Endothelial cell of umbilical vein (primary cell): ENCODE data around the gene PTRHD1. TPM values are rescaled to one million over a fixed set of nuclear protein-coding genes. Genes with fewer than 3 reads are reported as not detected.

ENCODE experiments used
- BruUV-seq: library from RNA; stranded (reverse); fragments of 400-500 nt; replicated peaks from 2 replicates; lab custom pipeline; 2021; lab: Mats Ljungman, UMichigan
- CTCF ChIA-PET: fragments of 300-600, 350-600 bp; sonication (Branson Sonifier 250); formaldehyde crosslinking; loops from one replicate; lab custom pipeline; 2021; ENCODE audit warnings: antibody characterized with exemption, inconsistent platforms; lab: Charles Lee
- POLR2A ChIA-PET: fragments of 300-600, 350-600 bp; sonication (Branson Sonifier 250); formaldehyde crosslinking; loops from one replicate; lab custom pipeline; 2021; ENCODE audit warnings: antibody characterized with exemption, inconsistent platforms; lab: Charles Lee
- DNase-seq: peaks from one replicate; pipeline ENCODE4 v3.0.0-alpha.2; 2011; ENCODE audit warnings: low read depth, low spot score
- FAIRE-seq: peaks from 2 replicates; lab custom pipeline; 2011; peaks lifted over from hg19 to GRCh38; lab: Jason Lieb, UNC
- H2AFZ ChIP-seq: 2 replicates; pipeline ENCODE4 v1.6.0; 2012; ENCODE audit warnings: low read depth, low read length, control low read depth, inconsistent platforms
- H3K27ac ChIP-seq: 2 replicates; pipeline ENCODE4 v1.5.1; 2011; ENCODE audit warnings: low read depth, mild to moderate bottlenecking, control low read depth, low read length, moderate library complexity; ENCODE audit not compliant: insufficient read depth
- H3K27me3 ChIP-seq, 2 experiments: 2 replicates each; pipeline versions ENCODE4 v1.6.0 to v1.6.1; 2011; ENCODE audit warnings: low read length in 2 of 2, mixed read lengths in 1 of 2; ENCODE audit not compliant: control insufficient read depth in 2 of 2, insufficient read depth in 2 of 2
- H3K36me3 ChIP-seq, 2 experiments: 2 replicates in 1 of 2; 3 replicates in 1 of 2; pipeline ENCODE4 v1.5.1; 2011; ENCODE audit warnings: low read length in 2 of 2, mild to moderate bottlenecking in 1 of 2, moderate library complexity in 1 of 2; ENCODE audit not compliant: control insufficient read depth in 2 of 2, insufficient read depth in 2 of 2; ENCODE audit errors: extremely low read depth in 1 of 2
- H3K4me1 ChIP-seq: 3 replicates; pipeline ENCODE4 v1.5.1; 2011; ENCODE audit warnings: mild to moderate bottlenecking, low read length; ENCODE audit not compliant: control insufficient read depth, insufficient read depth; ENCODE audit errors: extremely low read depth
- H3K4me2 ChIP-seq: 2 replicates; pipeline ENCODE4 v1.6.1; 2011; ENCODE audit warnings: low read length, control low read depth, mixed read lengths; ENCODE audit not compliant: insufficient read depth
- H3K4me3 ChIP-seq, 3 experiments: fragments of 200-600 bp in 1 of 3; sonication (generic), shearing (Covaris generic) in 1 of 3; replicated peaks in 1 of 3; 2 replicates each; pipeline ENCODE4 v1.5.1; 2011 to 2016; ENCODE audit warnings: control low read depth in 3 of 3, low read length in 3 of 3, mild to moderate bottlenecking in 2 of 3, inconsistent platforms in 1 of 3, low read depth in 1 of 3, moderate library complexity in 1 of 3; ENCODE audit not compliant: insufficient read depth in 1 of 3
- H3K79me2 ChIP-seq: 2 replicates; pipeline ENCODE4 v1.6.0; 2012; ENCODE audit warnings: low read length, inconsistent platforms; ENCODE audit not compliant: control insufficient read depth, insufficient read depth
- H3K9ac ChIP-seq: replicated peaks from 2 replicates; pipeline ENCODE3; 2011; ENCODE audit warnings: low read length, control low read depth; ENCODE audit not compliant: insufficient read depth; ENCODE audit errors: extremely low read depth
- H3K9me1 ChIP-seq: replicated peaks from 3 replicates; pipeline ENCODE4 v1.6.0; 2011; ENCODE audit warnings: mild to moderate bottlenecking, low read length; ENCODE audit not compliant: control insufficient read depth, insufficient read depth; ENCODE audit errors: extremely low read depth
- H3K9me3 ChIP-seq: replicated peaks from 2 replicates; pipeline ENCODE4 v1.5.1; 2012; ENCODE audit warnings: low read length, inconsistent platforms; ENCODE audit not compliant: control insufficient read depth, insufficient read depth
- H4K20me1 ChIP-seq: replicated peaks from 2 replicates; pipeline ENCODE3; 2011; ENCODE audit warnings: mild to moderate bottlenecking, low read length; ENCODE audit not compliant: control insufficient read depth, insufficient read depth; ENCODE audit errors: extremely low read depth
- CTCF ChIP-seq, 2 donors: IDR thresholded peaks; 1 replicate in 1 of 2; 2 replicates in 1 of 2; pipeline ENCODE4 v1.5.1; 2011; ENCODE audit warnings: low read length in 2 of 2, mild to moderate bottlenecking in 2 of 2, moderate library complexity in 2 of 2, control low read depth in 1 of 2, inconsistent platforms in 1 of 2, low read depth in 1 of 2; ENCODE audit not compliant: insufficient read depth in 1 of 2; ENCODE audit errors: extremely low read depth in 1 of 2
- EZH2 ChIP-seq: IDR thresholded peaks from 2 replicates; pipeline ENCODE4 v1.6.1; 2012; ENCODE audit warnings: borderline replicate concordance, low read depth, mild to moderate bottlenecking, moderate library complexity, low read length, inconsistent platforms; ENCODE audit not compliant: severe bottlenecking
- FOS ChIP-seq: IDR thresholded peaks from 2 replicates; pipeline ENCODE4 v1.6.1; 2011; ENCODE audit warnings: mild to moderate bottlenecking, low read length, moderate library complexity, borderline replicate concordance; ENCODE audit not compliant: insufficient read depth
- GATA2 ChIP-seq: IDR thresholded peaks from 2 replicates; pipeline ENCODE4 v1.7.0; 2011; ENCODE audit warnings: low read depth, mild to moderate bottlenecking, moderate library complexity, mixed read lengths, low read length; ENCODE audit not compliant: insufficient read length, insufficient read depth
- JUN ChIP-seq: IDR thresholded peaks from 2 replicates; pipeline ENCODE4 v1.6.1; 2011; ENCODE audit warnings: borderline replicate concordance, low read depth; ENCODE audit not compliant: insufficient read length, insufficient read depth
- MAX ChIP-seq: IDR thresholded peaks from 2 replicates; pipeline ENCODE4 v1.6.1; 2011; ENCODE audit not compliant: insufficient read depth, insufficient read length
- MYC ChIP-seq: IDR thresholded peaks from one replicate; pipeline ENCODE4 v1.6.1; 2011; ENCODE audit warnings: mild to moderate bottlenecking, low read depth, low read length
- POLR2A ChIP-seq: IDR thresholded peaks from 2 replicates; pipeline ENCODE4 v1.6.1; 2012; ENCODE audit warnings: low read depth, mild to moderate bottlenecking, control low read depth, low read length
- POLR2AphosphoS5 ChIP-seq: IDR thresholded peaks from 2 replicates; pipeline ENCODE4 v1.6.1; 2012; ENCODE audit warnings: low read depth, mild to moderate bottlenecking, control low read depth, low read length, moderate library complexity; ENCODE audit not compliant: insufficient read depth
- dilution Hi-C: fragments of 300-500 bp; cut with MboI; formaldehyde crosslinking; loops from one replicate; pipeline ENCODE4 v1.15.0; 2019; ENCODE audit warnings: low sequenced_read_pairs; ENCODE audit not compliant: extremely low pct_ligation_motif_present
- intact Hi-C: fragments of 100-400 bp; cut with micrococcal nuclease; formaldehyde crosslinking; loops from one replicate; pipeline ENCODE4 v1.10.0; 2022
- polyA plus RNA-seq, 4 experiments: library from polyadenylated mRNA; depleted of rRNA in 3 of 4; stranded (reverse) in 3 of 4; unstranded in 1 of 4; fragments of >200 nt; gene quantifications; 2 replicates each; pipeline versions ENCODE4 v1.2.1 to v1.2.3, GENCODE V29; 2011 to 2012; ENCODE audit warnings: missing spikeins in 1 of 4
- total RNA-seq: library from RNA; stranded (reverse); gene quantifications from 2 replicates; pipeline ENCODE4 v1.2.3, GENCODE V29; 2021

The PTRHD1 gene
- total and polyA plus RNA-seq, 2 donors (not counting 3 experiments of a cell fraction or from before 2014, with no cell fraction given): 41.1 to 68.8 TPM

- Histone ChIP-seq H3K27me3 (no peaks in the 10 kb centered on the region), H3K4me1 (peaks cover 6% of the 10 kb centered on the region), H3K4me3 (no peak overlapping the region), H3K9me1 (no peaks in the 10 kb centered on the region), H2AFZ (no peak overlapping the region), H3K9ac (no peak overlapping the region), H3K9me3 (no peaks in the 10 kb centered on the region), H4K20me1 (no peaks in the 10 kb centered on the region), H3K4me2 (no peak overlapping the region), H3K79me2 (peaks cover 80% of the 10 kb centered on the region), H3K36me3 (no peaks in the 10 kb centered on the region), H3K27ac (no peak overlapping the region)
- no peak for TF ChIP-seq JUN
- peak; percentile 39 for TF ChIP-seq FOS
- intact Hi-C loops (loop anchor here (2.0 kb wide), 1 partner anchor 15 kb away; no protein-coding TSS in a partner anchor), dilution Hi-C loops (no loop called here)
- DNase-seq: no peak
- ChIA-PET CTCF (interaction anchor here (0.9 to 1.9 kb wide), 7 partner anchors 9 to 196 kb away, joined by 3 to 7 read pairs (median 4); partner anchors contain the start of genes CENPO and PTRHD1), POLR2A (no interaction called here)
- no TSS peak for BruUV-seq
- FAIRE-seq: no peak
Measured at GRCh38 chr2:24809316-24810007, 16.3 kb upstream of the PTRHD1 start.

- no peaks in the 10 kb centered on the region for H3K36me3 ChIP-seq
- DNase-seq (no peak), FAIRE-seq (no peak)
- no peak for TF ChIP-seq POLR2A
- no peak for TF ChIP-seq GATA2
- no peak for TF ChIP-seq CTCF (IDR thresholded peaks at IDR 0.05; ENCODE audit: extremely low read depth in 1 of 2, insufficient read depth in 1 of 2, low read depth in 1 of 2, low read length in 2 of 2)
- TF ChIP-seq POLR2AphosphoS5: no peak
- no peak for TF ChIP-seq MYC
- TF ChIP-seq FOS: no peak
- no peak for TF ChIP-seq EZH2
- TF ChIP-seq MAX: no peak
- TF ChIP-seq JUN: no peak
- H3K27ac ChIP-seq: no peak overlapping the region
- intact Hi-C loops: no loop called here
- H3K27me3 ChIP-seq: no peaks in the 10 kb centered on the region
- POLR2A ChIA-PET: no interaction called here
- dilution Hi-C loops: no loop called here
- no TSS peak for BruUV-seq
- H3K4me1 ChIP-seq: peaks cover 6% of the 10 kb centered on the region
- H3K9ac ChIP-seq: no peak overlapping the region
- H2AFZ ChIP-seq: no peak overlapping the region
- no peaks in the 10 kb centered on the region for H3K9me3 ChIP-seq
- H3K9me1 ChIP-seq: no peaks in the 10 kb centered on the region
- CTCF ChIA-PET: no interaction called here
- H4K20me1 ChIP-seq: no peaks in the 10 kb centered on the region
- peaks cover 58% of the 10 kb centered on the region for H3K79me2 ChIP-seq
- H3K4me3 ChIP-seq: no peak overlapping the region
- H3K4me2 ChIP-seq: no peak overlapping the region
Measured at GRCh38 chr2:24806661-24807036, 13.5 kb upstream of the PTRHD1 start.
